Epithelial cell of proximal tubule (primary cell): Measurements from ENCODE around the gene TTYH3. TPM values are rescaled to one million over a fixed set of nuclear protein-coding genes. Genes with fewer than 3 reads are reported as not detected.

Source experiments
- DNase-seq: peaks from one replicate; pipeline ENCODE4 v3.0.0-alpha.2; 2011; ENCODE audit warnings: low read depth
- H3K4me3 ChIP-seq: 2 replicates; pipeline ENCODE4 v1.5.1; 2011; ENCODE audit warnings: low read depth, mild to moderate bottlenecking, low read length
- CTCF ChIP-seq: conservative IDR thresholded peaks from 2 replicates; pipeline ENCODE4 v1.5.1; 2012; ENCODE audit warnings: low read depth, mild to moderate bottlenecking, low read length
- total RNA-seq: library from RNA; depleted of rRNA; stranded (reverse); fragments of >200 nt; gene quantifications from 2 replicates; pipeline ENCODE4 v1.2.3, GENCODE V29; 2015

TTYH3 gene
- total RNA-seq, 1 donor from 2014 or later = 97.6 TPM

- no peak overlapping the region for H3K4me3 ChIP-seq
- TF ChIP-seq CTCF = no peak
- no peak for DNase-seq
Measured at GRCh38 chr7:2595258-2595860, 36.4 kb upstream of the TTYH3 start.

- TF ChIP-seq CTCF = no peak
- no peak for DNase-seq
- no peak overlapping the region for H3K4me3 ChIP-seq
Measured at GRCh38 chr7:2596464-2597272, 35.1 kb upstream of the TTYH3 start.

- H3K4me3 ChIP-seq = no peak overlapping the region
- TF ChIP-seq CTCF = no peak
- no peak for DNase-seq
Measured at GRCh38 chr7:2597273-2597640, 34.5 kb upstream of the TTYH3 start.

- no peak for DNase-seq
- H3K4me3 ChIP-seq = no peak overlapping the region
- TF ChIP-seq CTCF = no peak
Measured at GRCh38 chr7:2598154-2598823, 33.5 kb upstream of the TTYH3 start.

- TF ChIP-seq CTCF = no peak
- no peak for DNase-seq
- H3K4me3 ChIP-seq = no peak overlapping the region
Measured at GRCh38 chr7:2601065-2601464, 30.7 kb upstream of the TTYH3 start.

- H3K4me3 ChIP-seq = no peak overlapping the region
- no peak for DNase-seq
- TF ChIP-seq CTCF = no peak
Measured at GRCh38 chr7:2601907-2602306, 29.9 kb upstream of the TTYH3 start.
